GM23248 (cell line): Measurements from ENCODE around the gene DENND1A. TPM values are rescaled to one million over a fixed set of nuclear protein-coding genes. Genes with fewer than 3 reads are reported as not detected.

ENCODE experiments used
- DNase-seq: peaks from one replicate; pipeline ENCODE4 v3.0.0-alpha.2; 2015
- H2AFZ ChIP-seq: fragments of 200-600 bp; sonication (generic); 2 replicates; pipeline ENCODE4 v1.6.1; 2016; ENCODE audit warnings: antibody characterized with exemption
- H3F3A ChIP-seq: fragments of 200-600 bp; sonication (generic); 2 replicates; pipeline ENCODE4 v1.6.1; 2016; ENCODE audit warnings: mild to moderate bottlenecking, antibody characterized with exemption, mixed run types; ENCODE audit not compliant: insufficient read depth
- H3K27ac ChIP-seq: fragments of 200-600 bp; sonication (generic); 2 replicates; pipeline ENCODE4 v1.5.1; 2016; ENCODE audit warnings: mild to moderate bottlenecking
- H3K27me3 ChIP-seq: fragments of 200-600 bp; sonication (generic); replicated peaks from 2 replicates; pipeline ENCODE4 v1.6.1; 2016; ENCODE audit warnings: mild to moderate bottlenecking; ENCODE audit not compliant: insufficient read depth
- H3K36me3 ChIP-seq: fragments of 200-600 bp; sonication (generic); 2 replicates; pipeline ENCODE4 v1.6.1; 2016; ENCODE audit warnings: low read depth, mild to moderate bottlenecking
- H3K4me1 ChIP-seq: fragments of 200-600 bp; sonication (generic); 2 replicates; pipeline ENCODE4 v1.6.1; 2016; ENCODE audit warnings: mild to moderate bottlenecking; ENCODE audit not compliant: insufficient read depth
- H3K4me2 ChIP-seq: fragments of 200-600 bp; sonication (generic); one replicate; pipeline ENCODE4 v1.6.1; 2016; ENCODE audit warnings: mild to moderate bottlenecking; ENCODE audit not compliant: unreplicated experiment
- H3K4me3 ChIP-seq: fragments of 200-600 bp; sonication (generic); 2 replicates; pipeline ENCODE4 v1.5.1; 2016; ENCODE audit warnings: mild to moderate bottlenecking
- H3K79me2 ChIP-seq: fragments of 200-600 bp; sonication (generic); 2 replicates; pipeline ENCODE4 v1.6.1; 2016; ENCODE audit warnings: mild to moderate bottlenecking; ENCODE audit not compliant: insufficient read depth
- H3K9ac ChIP-seq: fragments of 200-600 bp; sonication (generic); 2 replicates; pipeline ENCODE4 v1.6.1; 2016; ENCODE audit warnings: mild to moderate bottlenecking
- H3K9me2 ChIP-seq: fragments of 200-600 bp; sonication (generic); 2 replicates; pipeline ENCODE4 v1.6.1; 2016; ENCODE audit warnings: mixed run types, mild to moderate bottlenecking, moderate library complexity; ENCODE audit not compliant: insufficient read depth
- H3K9me3 ChIP-seq: fragments of 200-600 bp; sonication (generic); one replicate; pipeline ENCODE4 v1.6.1; 2017; ENCODE audit warnings: low read depth
- H4K20me1 ChIP-seq: fragments of 200-600 bp; sonication (generic); 2 replicates; pipeline ENCODE4 v1.6.0; 2016; ENCODE audit not compliant: insufficient read depth
- EZH2 ChIP-seq: fragments of 200-600 bp; sonication (generic); IDR thresholded peaks from 2 replicates; pipeline ENCODE4 v1.6.1; 2018; ENCODE audit warnings: antibody characterized with exemption, mild to moderate bottlenecking; ENCODE audit not compliant: insufficient read depth, poor library complexity, severe bottlenecking
- EZH2phosphoT487 ChIP-seq: fragments of 200-600 bp; sonication (generic); IDR thresholded peaks from 2 replicates; pipeline ENCODE4 v1.6.1; 2018; ENCODE audit warnings: antibody characterized with exemption, moderate library complexity, mild to moderate bottlenecking, low read depth; ENCODE audit not compliant: insufficient read depth
- WGBS, 2 experiments: methylation state at CpG; one replicate each; pipeline ENCODE4 v1.1.6; 2015 to 2017; ENCODE audit warnings: low lambda C conversion rate in 2 of 2, low coverage in 1 of 2; ENCODE audit errors: missing lambda C conversion rate in 2 of 2; 5-methylcytosine and 5-hydroxymethylcytosine counted together
- in situ Hi-C: fragments of 300-500 bp; cut with MboI; formaldehyde crosslinking; loops from 2 replicates; pipeline ENCODE4 v1.15.0; 2020
- polyA plus RNA-seq: library from polyadenylated mRNA; unstranded; fragments of >200 nt; fragmentation: Nextera tagmentation; extraction: Ambion mirVana; gene quantifications from 2 replicates; pipeline ENCODE4 v1.2.1, GENCODE V29; 2016
- total RNA-seq: library from RNA; depleted of rRNA; stranded (reverse); fragments of >200 nt; shearing (Covaris generic); gene quantifications from 2 replicates; pipeline ENCODE4 v1.2.3, GENCODE V29; 2014

Gene DENND1A
- total and polyA plus RNA-seq, 2 experiments from 2014 or later, result 13.2 to 16.4 TPM

GRCh38 chr9:123426406-123426805 lies 503.5 kb downstream of the DENND1A start:
- in situ Hi-C loops, result no loop called here
- 94 to 96% methylated on average over 2 of the region's 2 CpGs for WGBS, 2 experiments
- H3K79me2 ChIP-seq, result no peaks in the 10 kb centered on the region
- H4K20me1 ChIP-seq, result no peaks in the 10 kb centered on the region
- H3K27ac ChIP-seq, result no peak overlapping the region
- no peaks in the 10 kb centered on the region for H3K9me2 ChIP-seq
- no peak overlapping the region for H2AFZ ChIP-seq
- no peaks in the 10 kb centered on the region for H3K9me3 ChIP-seq
- H3K9ac ChIP-seq, result no peak overlapping the region
- no peak overlapping the region for H3K4me2 ChIP-seq
- DNase-seq, result no peak
- H3K36me3 ChIP-seq, result no peaks in the 10 kb centered on the region; the same call in 1 of the 2 replicates
- no peaks in the 10 kb centered on the region for H3K4me1 ChIP-seq
- TF ChIP-seq EZH2phosphoT487 (no peak), EZH2 (no peak)
- no peaks in the 10 kb centered on the region for H3F3A ChIP-seq
- no peaks in the 10 kb centered on the region for H3K27me3 ChIP-seq
- no peak overlapping the region for H3K4me3 ChIP-seq

- Histone ChIP-seq H3F3A (no peaks in the 10 kb centered on the region), H4K20me1 (no peaks in the 10 kb centered on the region), H3K27ac (no peak overlapping the region), H3K36me3 (no peaks in the 10 kb centered on the region; the same call in 1 of the 2 replicates), H2AFZ (no peak overlapping the region), H3K4me1 (no peaks in the 10 kb centered on the region), H3K9me3 (no peaks in the 10 kb centered on the region), H3K4me2 (no peak overlapping the region), H3K27me3 (no peaks in the 10 kb centered on the region), H3K79me2 (no peaks in the 10 kb centered on the region), H3K4me3 (no peak overlapping the region), H3K9me2 (no peaks in the 10 kb centered on the region), H3K9ac (no peak overlapping the region)
- DNase-seq, result no peak
- WGBS, 2 experiments, result 85% methylated on average over 6 of the region's 6 CpGs
- TF ChIP-seq EZH2, result no peak
- TF ChIP-seq EZH2phosphoT487, result no peak
- in situ Hi-C loops, result no loop called here
These were observed 504.0 kb downstream of the DENND1A start for GRCh38 chr9:123425836-123426365.

- Histone ChIP-seq H3K9me3 (no peaks in the 10 kb centered on the region), H3F3A (no peaks in the 10 kb centered on the region), H3K4me1 (no peaks in the 10 kb centered on the region), H3K4me2 (no peak overlapping the region), H3K27me3 (no peaks in the 10 kb centered on the region), H3K79me2 (no peaks in the 10 kb centered on the region), H3K36me3 (no peaks in the 10 kb centered on the region; the same call in 1 of the 2 replicates), H2AFZ (no peak overlapping the region), H3K4me3 (no peak overlapping the region), H3K9me2 (no peaks in the 10 kb centered on the region), H3K27ac (no peak overlapping the region), H4K20me1 (no peaks in the 10 kb centered on the region), H3K9ac (no peak overlapping the region)
- WGBS, 2 experiments, result 93% methylated on average over 18 to 20 of the region's 20 CpGs
- in situ Hi-C loops, result no loop called here
- no peak for DNase-seq
- TF ChIP-seq EZH2phosphoT487 (no peak), EZH2 (no peak)
These were observed 504.6 kb downstream of the DENND1A start for GRCh38 chr9:123425261-123425821.

GRCh38 chr9:123424552-123425225 lies 505.2 kb downstream of the DENND1A start:
- H3K79me2 ChIP-seq, result no peaks in the 10 kb centered on the region
- H3K9me2 ChIP-seq, result no peaks in the 10 kb centered on the region
- TF ChIP-seq EZH2phosphoT487, result no peak
- TF ChIP-seq EZH2, result no peak
- H3K9ac ChIP-seq, result no peak overlapping the region
- no peaks in the 10 kb centered on the region for H3K36me3 ChIP-seq
- no peaks in the 10 kb centered on the region for H3K9me3 ChIP-seq
- H3K4me1 ChIP-seq, result no peaks in the 10 kb centered on the region
- H4K20me1 ChIP-seq, result no peaks in the 10 kb centered on the region
- no peaks in the 10 kb centered on the region for H3F3A ChIP-seq
- H3K27me3 ChIP-seq, result no peaks in the 10 kb centered on the region
- no peak overlapping the region for H2AFZ ChIP-seq
- no peak for DNase-seq
- no peak overlapping the region for H3K27ac ChIP-seq
- H3K4me2 ChIP-seq, result no peak overlapping the region
- in situ Hi-C loops, result no loop called here
- WGBS, 2 experiments, result 96% methylated on average over 6 of the region's 6 CpGs
- H3K4me3 ChIP-seq, result no peak overlapping the region
